Measurements from ENCODE around the gene KLHL25.
A peak's percentile ranks its signal among the peaks of the same experiment; 100 is the strongest.
"Not testable (repeated sequence)": the region's sequence is repeated elsewhere in the genome, so short reads cannot be mapped to it uniquely, and the experiment has no call there.

Gene KLHL25

DNA sequence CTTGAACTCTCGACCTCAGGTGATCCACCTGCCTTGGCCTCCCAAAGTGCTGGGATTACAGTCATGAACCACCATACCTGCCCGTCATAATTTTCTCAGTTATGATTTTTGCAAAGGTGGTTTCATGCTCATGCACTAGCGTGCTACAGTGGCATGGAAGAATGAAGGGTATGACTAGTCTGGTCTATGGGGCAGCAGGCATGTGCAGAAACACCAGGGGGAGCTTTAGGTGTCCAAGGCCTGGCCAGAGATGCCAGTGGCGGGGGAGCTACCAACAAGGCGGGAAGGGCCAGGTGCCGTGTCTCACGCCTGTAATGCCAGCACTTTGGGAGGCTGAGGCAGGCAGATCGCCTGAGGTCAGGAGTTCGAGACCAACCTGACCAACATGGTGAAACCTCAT, 7.9 kb upstream of the KLHL25 start:
- not testable (repeated sequence) for DNase-seq (ENCODE audit: low read depth)

DNA sequence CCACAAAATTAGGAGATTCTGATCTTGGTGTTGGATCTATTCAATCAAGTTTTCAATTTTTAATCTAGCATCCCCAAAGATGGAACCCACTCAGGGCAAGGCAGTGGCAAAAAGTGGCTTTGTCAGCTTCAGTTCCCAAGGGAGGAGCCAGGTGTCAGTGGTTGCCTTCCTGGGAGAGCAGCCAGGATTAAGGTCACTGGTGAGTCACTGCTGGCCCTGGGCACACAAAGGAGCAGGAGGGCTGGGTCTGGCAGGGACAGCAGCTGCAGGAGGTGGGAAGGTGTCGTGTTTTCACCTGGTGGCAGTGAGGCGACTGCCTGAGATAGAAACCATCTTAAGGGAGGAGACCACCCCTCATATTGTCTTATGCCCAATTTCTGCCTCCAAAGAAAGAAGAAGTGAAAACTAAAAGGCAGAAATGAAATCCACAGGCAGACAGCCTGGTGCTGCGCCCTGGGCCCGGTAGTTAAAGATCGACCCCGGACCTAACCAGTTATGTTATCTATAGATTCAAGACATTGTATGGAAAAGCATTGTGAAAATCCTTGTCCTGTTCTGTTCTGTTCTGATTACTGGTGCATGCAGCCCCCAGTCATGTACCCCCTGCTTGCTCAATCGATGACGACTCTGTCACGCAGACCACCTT, 5.9 kb upstream of the KLHL25 start:
- peak; percentile 63 for DNase-seq (ENCODE audit: low read depth)

DNA sequence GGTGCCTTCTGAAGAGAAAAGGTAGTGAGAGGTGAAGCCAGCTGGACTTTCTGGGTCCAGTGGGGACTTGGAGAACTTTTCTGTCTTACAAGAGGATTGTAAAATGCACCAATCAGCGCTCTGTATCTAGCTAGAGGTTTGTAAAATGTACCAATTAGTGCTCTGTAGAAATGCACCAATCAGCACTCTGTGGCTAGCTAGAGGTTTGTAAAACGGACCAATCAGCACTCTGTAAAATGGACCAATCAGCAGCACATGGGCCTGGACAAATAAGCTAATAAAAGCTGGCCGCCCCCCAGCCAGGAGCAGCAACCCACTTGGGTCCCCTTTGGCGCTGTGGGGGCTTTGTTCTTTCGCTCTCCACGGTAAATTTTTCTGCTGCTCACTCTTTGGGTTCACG, 1.6 kb upstream of the KLHL25 start:
- DNase-seq (ENCODE audit: low read depth), result not testable (repeated sequence)

DNA sequence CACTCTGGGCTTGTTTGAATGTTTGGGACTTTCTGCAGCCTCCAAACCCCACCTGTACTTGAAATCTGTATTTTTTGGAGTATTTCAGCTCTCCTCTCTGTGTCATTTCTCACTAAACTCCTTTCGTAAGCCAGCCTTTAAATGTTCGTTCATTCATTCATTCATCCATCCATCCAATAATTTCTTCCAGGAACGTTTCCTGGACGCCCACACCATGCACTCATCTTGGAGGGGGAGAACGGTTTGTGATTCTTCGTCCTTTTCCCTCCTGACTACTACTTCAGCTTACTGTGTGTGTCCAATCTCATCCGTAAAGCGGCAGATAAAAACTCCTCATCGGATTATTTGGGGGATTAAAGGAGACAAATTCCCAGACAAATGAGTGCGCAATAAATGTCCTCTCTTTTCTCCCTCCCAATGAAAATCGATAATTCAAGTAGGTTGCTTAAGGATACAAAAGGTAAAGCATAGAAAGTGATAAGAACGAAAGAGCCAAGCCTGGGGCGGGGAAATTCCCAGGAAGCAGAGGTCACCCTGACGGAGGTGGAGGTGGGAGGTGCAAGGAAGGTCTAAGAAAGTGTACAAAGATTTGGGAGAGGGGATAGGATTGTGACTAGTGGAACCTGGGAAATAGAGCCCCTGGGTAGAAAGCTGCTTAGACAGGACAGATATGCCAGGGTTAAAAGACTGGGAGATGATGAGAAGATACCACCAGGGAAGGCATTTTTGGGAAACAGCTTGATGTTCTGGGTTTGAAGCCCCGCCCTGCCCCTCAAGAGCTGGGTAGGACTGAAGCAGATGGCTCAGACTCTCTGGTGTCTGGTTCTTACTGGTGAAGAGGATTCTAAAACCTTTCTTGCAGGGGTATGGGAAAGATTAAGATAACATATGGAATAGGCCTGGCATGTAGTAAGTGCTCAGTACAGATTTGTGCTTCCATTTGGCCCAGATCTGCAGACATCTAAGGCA, 896 bp upstream of the KLHL25 start:
- no peak for DNase-seq (ENCODE audit: low read depth)

DNA sequence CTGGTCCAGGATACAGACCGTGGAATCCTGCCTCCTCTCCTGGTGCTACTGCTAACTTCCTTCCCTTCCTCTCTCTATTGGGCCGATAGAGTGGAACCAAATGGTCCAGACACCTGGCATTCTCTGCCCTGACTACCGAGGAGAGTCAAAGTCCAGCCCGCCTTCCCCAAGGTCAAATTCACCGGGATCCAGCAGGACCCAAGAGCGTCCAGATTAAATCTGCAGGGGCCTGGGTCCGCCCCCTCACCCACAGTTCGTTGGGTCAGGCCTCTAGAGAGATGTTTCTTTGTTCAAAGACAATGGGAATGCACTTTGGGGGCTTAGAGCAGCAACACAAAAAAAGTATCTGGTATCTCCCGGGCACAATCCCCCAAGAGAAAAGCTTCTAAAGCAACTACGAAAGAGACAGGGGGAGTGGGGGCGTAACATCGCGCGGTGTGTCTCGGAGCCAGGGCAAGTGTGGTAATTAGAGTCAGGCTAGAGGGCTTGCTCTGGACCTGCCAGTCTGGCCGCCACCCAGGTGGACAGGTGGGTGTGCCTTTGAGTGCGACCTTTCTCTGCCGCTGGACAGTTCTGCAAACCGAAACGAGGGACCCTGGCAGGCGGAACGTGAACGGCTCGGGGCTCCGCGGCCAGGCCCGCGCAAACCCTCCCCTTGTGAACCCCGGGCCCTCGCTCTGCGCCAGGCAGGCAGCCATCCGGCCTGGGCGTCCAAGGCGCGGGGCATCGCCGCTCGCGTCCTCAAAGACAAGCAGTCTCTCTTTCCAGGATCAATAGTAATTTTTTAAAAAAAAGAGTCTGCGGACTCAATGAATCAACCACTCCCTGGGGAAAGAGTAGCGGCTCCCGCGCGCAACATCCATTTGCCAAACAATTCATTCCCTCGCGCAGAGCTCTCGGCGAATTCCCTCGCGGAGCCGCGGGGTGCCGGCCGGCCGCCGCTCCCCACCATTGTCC, 806 bp downstream of the KLHL25 start:
- DNase-seq (ENCODE audit: low read depth), result peak; percentile 33

DNA sequence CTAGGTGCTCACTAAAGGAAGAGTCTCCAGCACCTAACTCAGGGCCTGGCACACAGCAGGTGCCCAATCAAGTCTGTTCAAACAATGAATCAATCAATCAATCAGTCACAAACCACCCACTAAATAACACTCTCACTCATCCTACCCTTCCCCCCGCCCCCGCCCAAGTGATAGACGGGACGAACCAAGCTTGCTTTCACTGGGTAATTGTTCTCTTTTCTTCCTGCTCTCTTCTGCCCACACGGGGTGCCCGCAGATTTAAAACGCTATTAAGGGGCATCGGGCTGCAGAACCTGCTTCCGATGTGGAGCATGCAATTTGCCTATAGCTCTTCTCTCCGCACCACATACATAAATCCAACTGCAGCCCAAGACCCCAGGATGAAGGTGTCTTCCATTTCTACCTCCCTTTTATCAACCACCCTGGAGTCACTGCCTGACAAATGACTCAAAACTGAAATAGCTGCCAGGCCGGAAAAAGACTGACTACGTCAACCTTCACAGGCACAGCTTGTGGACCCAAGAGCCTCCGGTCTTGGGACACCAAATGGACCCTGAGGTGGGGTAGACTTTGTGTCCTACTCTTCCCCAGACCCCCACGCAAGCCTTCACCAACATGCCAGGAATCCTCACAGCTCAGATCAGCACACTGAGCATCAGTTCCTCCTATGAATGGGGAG, 1.7 kb downstream of the KLHL25 start:
- no peak for DNase-seq (ENCODE audit: low read depth)

DNA sequence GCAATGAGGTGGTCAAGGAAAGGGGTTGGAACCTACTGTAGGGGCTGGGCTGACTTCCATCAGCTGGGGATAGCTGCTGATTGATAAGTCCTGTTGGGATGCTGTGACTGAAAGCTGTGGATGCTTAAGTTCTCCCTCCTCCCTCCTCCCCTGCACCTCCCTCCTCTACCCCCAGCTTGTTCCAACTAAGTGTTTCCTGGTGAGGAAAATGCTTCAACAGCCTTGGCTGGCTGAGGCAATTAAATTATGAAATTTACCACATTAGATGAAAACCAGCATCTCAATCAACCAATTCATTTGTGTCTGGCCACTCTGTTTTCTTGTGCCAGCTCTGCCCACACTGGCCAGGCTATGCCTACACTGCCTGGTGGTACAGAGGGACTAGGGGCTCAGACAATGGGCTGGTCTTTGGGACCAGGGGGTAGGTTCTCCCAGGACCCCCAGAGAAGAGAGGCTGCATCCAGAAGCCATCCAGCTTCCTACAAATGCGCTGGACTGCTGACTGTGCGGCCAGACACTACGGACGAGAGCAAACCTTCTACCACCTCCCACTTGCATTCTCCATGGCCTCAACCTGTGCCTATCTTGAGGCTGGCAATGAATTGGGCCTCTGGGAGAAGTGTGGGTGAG, 2.5 kb downstream of the KLHL25 start:
- no peak for DNase-seq (ENCODE audit: low read depth)

DNA sequence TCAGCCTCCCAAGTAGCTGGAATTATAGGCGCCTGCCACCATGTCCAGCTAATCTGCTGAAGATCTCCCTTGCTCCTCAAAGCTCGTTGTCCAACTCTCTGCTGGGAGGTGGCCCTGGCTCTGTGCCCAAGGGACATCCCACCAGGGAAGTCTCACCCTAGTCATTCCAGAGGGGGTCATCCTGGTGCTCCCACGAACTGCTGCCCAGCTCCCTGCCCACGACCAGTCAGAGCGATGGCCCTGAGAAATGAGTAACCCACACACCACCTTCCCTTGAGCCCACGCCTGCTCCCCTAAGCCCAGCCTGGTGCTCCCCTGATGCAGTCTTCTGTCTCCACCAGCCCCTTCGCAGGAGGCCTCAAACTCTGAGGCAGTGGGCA, 5.2 kb downstream of the KLHL25 start:
- no peak for DNase-seq (ENCODE audit: low read depth)

DNA sequence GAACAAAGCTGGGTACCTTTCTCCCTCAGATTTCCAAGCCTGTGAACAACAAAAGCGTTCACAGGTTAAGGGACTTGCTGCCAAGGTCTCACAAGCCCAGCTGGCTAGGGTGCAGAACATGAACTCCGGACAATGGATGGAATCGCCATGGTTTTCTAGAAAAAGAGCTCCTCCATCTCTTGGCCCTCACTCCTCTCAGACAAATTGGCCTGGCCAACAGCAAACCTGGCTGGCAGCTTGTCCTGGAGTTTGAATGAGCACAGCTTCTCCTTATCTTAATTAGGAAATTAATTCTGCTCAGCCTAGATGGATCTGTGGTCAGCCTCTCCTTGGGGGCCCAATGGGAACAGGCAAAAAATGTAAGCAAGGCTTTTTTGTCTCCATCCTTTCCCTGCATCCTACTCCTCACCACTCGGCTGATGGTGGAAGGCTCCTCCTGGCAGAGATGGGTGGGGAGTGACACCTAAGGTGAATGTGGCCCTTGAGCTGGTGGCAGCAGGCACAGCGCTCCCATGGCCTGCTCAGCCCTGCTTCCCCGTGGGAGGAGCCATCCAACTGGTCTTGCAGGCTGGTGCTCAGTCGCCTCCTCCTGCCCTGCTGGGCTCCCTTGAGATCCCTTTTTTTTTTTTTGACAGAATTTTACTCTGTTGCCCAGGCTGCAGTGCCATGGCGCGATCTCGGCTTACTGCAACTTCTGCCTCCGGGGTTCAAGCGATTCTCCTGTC, 5.8 kb downstream of the KLHL25 start:
- no peak for DNase-seq (ENCODE audit: low read depth)

DNA sequence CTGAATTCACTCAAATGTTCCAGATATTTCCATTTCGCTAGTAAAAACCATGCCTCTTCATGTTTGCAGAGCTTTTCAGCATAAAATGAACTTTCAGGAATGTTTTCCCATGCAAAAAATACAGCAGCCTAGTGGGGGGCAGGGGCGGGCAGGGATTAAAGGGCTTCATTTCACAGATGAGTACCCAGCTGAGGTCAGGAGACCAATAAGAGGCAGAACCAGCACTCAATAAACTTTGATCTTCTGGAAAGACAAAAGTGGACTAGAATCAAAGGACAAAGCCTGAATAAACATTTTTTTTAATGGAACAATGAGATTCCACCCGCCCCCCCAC, 8.0 kb downstream of the KLHL25 start:
- no peak for DNase-seq (ENCODE audit: low read depth)

DNA sequence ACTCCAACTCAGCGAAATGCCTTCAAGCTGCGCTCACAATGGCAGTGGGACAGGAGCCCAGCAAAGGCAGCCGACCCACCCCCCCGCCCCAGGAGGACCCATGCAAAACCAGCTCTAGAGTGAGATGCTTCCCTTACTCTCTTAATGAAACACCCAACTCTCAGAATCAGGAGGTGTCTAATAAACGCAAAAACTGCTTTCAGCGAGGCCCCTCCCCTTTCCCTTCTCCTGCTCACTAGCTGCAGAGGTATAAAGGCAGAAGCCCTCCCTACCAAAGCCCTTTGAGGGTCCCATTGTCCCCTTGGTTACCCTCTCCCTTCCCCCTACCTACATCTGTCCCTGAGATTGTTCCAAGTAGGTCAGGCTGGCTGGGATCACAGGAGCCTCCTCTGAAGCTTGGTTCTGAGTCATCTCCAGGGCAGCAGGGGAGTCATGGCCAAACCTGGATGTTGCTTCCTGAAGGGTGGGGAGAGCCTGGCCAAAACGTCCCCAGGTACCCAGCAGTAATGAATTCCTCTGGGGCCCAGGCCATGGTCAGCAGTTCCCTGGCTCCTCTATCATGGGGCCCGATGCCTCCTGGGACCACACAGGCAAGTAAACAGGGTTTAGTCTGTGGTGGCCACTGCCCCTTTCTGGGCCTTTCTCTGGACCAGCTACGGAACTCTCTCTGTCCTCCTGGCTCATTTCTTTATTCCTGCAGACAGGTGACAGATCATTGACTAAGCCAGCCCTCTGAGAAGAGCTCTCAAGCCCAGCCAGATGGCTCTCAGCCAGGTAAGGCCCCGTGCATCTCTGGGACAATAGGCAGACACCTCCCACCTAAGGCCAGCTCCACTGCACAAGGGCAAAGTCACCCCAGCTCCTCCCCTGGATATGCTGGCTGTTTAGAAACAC, 8.6 kb downstream of the KLHL25 start:
- DNase-seq (ENCODE audit: low read depth), result peak; percentile 67

DNA sequence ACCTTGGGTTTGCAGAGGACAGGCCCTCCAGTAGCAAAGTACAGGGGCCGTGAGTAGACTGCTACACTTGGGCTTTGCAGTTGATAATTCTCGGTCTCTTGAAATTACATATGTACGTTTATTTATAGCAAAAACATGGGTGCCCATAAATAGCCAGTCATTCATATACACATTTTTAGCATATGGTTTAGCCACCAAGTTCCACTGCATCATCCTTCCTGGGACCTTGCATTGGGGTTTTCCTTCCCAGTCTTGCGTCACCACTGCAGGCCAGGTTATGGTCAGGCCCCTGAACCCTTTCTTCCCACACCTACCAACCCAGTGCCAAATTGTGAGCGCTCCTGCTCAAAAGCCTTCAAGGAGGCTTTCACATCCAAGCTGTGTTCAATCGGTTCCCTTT, 12.7 kb downstream of the KLHL25 start:
- DNase-seq (ENCODE audit: low read depth), result peak; percentile 15

DNA sequence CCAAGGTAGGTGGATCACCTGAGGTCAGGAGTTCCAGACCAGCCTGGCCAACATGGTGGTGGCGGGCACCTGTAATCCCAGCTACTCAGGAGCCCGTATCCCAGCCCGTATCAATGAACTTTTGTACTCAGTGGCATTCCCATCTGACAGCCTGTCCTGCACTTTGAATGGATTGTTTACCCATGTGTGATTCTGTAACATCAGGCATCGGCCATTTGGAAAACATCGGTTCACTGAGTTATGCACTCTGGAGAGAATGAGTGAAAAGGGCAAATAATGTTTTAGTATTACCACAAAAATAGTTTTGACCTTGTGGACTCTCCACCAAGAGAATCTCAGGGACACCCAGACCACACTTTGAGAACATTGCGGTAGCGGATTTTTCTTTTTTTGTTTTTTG, 13.6 kb downstream of the KLHL25 start:
- DNase-seq (ENCODE audit: low read depth), result no peak

DNA sequence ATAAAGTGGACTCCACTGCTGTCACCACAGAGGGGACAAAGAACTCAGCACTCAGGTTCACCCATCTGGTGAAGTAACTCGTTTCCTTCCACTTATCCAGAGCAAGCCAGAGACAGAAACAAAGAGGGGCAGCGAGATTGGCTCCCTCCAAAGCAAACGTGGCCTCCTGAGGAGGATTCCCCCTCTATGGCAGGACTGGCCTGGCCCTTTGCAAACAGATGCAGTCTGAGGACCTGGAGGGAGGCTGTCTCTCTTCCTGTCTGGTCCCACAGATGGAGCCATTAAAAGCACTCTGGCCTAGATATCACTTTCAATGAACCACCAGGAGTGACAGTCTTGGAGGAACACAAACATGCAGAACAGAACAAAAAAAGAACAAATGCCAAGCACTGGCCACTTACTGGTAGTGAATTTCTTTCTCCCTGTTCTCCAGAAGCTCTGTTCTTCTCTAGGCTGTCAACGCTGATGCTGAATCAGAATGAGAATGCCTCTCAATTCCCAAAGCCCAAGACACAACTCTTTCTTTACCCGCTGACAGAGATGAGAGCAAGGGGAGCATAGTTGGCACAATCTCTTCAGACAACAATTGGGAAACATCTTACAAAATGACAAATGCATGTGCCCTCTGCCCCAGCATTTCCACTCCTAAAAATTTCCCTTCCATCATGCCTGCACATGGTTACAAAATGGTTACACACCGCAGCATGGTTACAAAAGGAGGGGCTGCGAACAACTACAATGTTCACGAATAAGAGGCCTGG, 14.3 kb downstream of the KLHL25 start:
- no peak for DNase-seq (ENCODE audit: low read depth)

DNA sequence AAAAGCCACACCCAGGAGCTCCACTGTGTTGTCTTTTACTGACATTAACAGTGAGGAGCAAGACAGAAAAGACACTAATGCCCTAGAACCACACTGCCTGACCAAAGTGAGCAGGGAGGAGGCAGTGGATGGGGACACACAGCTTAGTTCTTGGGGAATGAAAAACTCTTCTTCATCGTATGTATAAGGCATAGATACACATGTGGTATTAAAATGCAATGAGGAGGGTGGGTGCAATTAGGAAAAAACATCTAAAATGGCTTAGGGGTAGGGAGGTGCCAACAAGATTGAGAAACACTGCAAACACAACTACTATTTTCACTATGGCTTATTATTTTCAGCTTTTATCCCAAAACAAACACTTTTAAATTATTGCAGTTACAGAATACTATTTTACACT, 15.5 kb downstream of the KLHL25 start:
- no peak for DNase-seq (ENCODE audit: low read depth)

DNA sequence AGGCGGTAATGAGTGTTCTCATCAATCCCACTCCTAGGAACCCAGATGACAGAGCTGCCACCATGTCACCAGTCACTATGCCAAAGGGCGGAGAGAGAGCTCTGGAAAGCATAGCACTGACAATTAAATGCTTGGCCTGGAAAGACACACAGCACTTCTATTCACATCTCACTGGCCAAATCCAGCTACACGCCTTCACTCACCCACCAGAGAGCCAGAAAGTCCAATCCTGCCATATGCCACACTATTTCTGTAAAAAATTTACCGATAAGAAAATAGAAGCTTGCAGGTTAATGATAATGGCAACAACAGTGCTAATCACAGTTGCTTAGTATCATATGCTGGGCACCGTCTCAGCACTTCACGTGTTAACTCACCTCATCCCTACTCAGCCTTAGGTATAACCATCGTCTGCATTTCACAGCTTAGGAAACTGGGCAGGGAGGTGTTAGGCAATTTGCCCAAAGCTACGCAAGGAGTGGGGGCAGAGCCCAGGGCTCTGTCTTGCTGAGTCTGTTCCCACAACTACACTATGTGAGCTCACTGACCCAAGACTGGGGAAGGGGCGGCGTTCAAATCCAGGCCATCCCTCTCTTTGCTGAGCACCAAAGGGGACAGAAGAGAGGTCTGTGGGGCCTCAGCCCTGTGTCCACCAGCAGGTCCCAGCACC, 16.5 kb downstream of the KLHL25 start:
- DNase-seq (ENCODE audit: low read depth), result no peak

DNA sequence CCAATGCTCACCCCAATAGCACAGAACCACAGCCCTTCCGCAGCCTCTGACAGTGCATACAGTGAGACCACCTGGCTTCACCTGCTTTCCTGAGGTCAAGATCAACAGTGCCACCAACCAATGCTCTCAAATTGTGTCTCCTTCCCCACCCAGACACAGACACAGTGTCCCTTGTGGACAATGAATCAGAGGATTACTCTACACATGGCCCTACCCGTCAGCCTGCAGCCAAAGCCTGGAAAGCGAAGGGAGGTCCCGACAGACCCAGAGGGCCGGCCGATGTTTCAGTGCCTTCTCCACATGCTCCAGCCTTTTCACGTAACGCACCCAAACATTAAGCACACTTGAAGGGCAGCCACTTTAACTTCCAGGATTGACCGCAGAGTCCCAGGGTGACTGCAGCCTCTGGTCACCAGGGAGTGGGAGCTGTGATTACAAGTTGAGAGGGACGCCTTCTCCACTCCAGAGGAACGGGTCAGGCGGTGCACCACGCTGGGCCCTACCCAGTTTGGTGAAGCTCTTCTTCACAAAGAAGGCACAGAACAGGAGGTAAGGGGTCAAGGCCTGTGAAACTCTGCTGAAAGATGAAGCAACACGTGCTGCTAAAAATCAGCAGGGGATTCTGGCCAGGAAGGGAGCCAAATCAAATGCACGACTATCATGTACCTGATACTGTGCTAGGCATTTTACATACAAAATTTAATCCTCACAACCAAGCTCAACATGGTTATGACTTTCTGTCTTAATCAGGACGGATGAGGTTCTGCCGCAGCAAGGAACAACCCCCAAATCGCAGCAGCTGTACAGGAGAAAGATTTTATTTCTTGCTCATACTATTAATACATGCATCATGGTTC, 17.2 kb downstream of the KLHL25 start:
- no peak for DNase-seq (ENCODE audit: low read depth)
